ENCODE measurements around the gene IL1RL1.

- TF ChIP-seq, protein P1, sequence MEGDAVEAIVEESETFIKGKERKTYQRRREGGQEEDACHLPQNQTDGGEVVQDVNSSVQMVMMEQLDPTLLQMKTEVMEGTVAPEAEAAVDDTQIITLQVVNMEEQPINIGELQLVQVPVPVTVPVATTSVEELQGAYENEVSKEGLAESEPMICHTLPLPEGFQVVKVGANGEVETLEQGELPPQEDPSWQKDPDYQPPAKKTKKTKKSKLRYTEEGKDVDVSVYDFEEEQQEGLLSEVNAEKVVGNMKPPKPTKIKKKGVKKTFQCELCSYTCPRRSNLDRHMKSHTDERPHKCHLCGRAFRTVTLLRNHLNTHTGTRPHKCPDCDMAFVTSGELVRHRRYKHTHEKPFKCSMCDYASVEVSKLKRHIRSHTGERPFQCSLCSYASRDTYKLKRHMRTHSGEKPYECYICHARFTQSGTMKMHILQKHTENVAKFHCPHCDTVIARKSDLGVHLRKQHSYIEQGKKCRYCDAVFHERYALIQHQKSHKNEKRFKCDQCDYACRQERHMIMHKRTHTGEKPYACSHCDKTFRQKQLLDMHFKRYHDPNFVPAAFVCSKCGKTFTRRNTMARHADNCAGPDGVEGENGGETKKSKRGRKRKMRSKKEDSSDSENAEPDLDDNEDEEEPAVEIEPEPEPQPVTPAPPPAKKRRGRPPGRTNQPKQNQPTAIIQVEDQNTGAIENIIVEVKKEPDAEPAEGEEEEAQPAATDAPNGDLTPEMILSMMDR (conservative IDR thresholded peaks at IDR 0.05; ENCODE audit: low read length) = no peak
- TF ChIP-seq EZH2phosphoT487 (IDR thresholded peaks at IDR 0.05; ENCODE audit: borderline replicate concordance) = no peak
Observed at GRCh38 chr2:102356381-102356712, 45.0 kb downstream of the IL1RL1 start.

Measured in Loucy (cell line).